Activated CD4-positive, alpha-beta T cell treated with anti-CD3 and anti-CD28 coated beads for 36 hours (primary cell): ENCODE measurements around the gene S100A14. TPM values are rescaled to one million over a fixed set of nuclear protein-coding genes. Genes with fewer than 3 reads are reported as not detected.

Source experiments
- ATAC-seq: fragments of 200-7000 bp; cut with Tn5 transposase; one replicate; pipeline ENCODE4 v1.10.0; 2021; ENCODE audit warnings: mild to moderate bottlenecking, moderate library complexity
- CTCF ChIA-PET: fragments of 350-600 bp; sonication (Branson Sonifier 250); formaldehyde crosslinking; loops from one replicate; lab custom pipeline; 2021; ENCODE audit warnings: antibody characterized with exemption; lab: Charles Lee
- POLR2A ChIA-PET: fragments of 350-600 bp; sonication (Branson Sonifier 250); formaldehyde crosslinking; loops from one replicate; lab custom pipeline; 2021; ENCODE audit warnings: antibody characterized with exemption, inconsistent platforms; lab: Charles Lee
- DNase-seq: peaks from one replicate; pipeline ENCODE4 v3.0.0-alpha.2; 2020
- H3K27ac Mint-ChIP-seq: one replicate; pipeline ENCODE4 v1.8.0; 2021; ENCODE audit warnings: mixed read lengths
- H3K27me3 Mint-ChIP-seq: one replicate; pipeline ENCODE4 v1.8.0; 2021; ENCODE audit warnings: mixed read lengths
- H3K36me3 Mint-ChIP-seq: one replicate; pipeline ENCODE4 v1.8.0; 2021; ENCODE audit warnings: low read depth, mixed read lengths
- H3K4me1 Mint-ChIP-seq: one replicate; pipeline ENCODE4 v1.8.0; 2021; ENCODE audit warnings: mixed read lengths
- H3K4me3 Mint-ChIP-seq: one replicate; pipeline ENCODE4 v1.8.0; 2021; ENCODE audit warnings: mild to moderate bottlenecking, moderate library complexity, mixed read lengths
- H3K9me3 Mint-ChIP-seq: one replicate; pipeline ENCODE4 v1.8.0; 2021; ENCODE audit warnings: low read depth, mixed read lengths
- intact Hi-C, 2 experiments: fragments of 100-400 bp; cut with DNase I in 1 of 2; cut with micrococcal nuclease in 1 of 2; formaldehyde crosslinking; loops; one replicate each; pipeline versions ENCODE4 v1.14.2 to v1.15.1; 2022 to 2024; cut with DNase I, micrococcal nuclease
- total RNA-seq, 2 experiments: library from RNA; stranded (reverse); gene quantifications; one replicate each; pipeline ENCODE4 v1.2.3, GENCODE V29; 2021

S100A14 gene
- total RNA-seq, 2 experiments from 2014 or later, result 0.14 to 0.34 TPM

GRCh38 chr1:153639280-153639679 is 23.2 kb upstream of the S100A14 start:
- POLR2A ChIA-PET, result interaction anchor here (0.6 kb wide), 1 partner anchor 29 kb away, joined by 3 read pairs; no protein-coding TSS in a partner anchor
- H3K27ac Mint-ChIP-seq, result no peak overlapping the region
- no peaks in the 10 kb centered on the region for H3K27me3 Mint-ChIP-seq
- CTCF ChIA-PET, result interaction anchor here (0.7 to 2.2 kb wide), 4 partner anchors 10 to 129 kb away, joined by 3 to 8 read pairs (median 5); no protein-coding TSS in a partner anchor
- no peaks in the 10 kb centered on the region for H3K9me3 Mint-ChIP-seq
- peaks cover 76% of the 10 kb centered on the region for H3K36me3 Mint-ChIP-seq
- intact Hi-C loops, result no loop called here
- H3K4me1 Mint-ChIP-seq, result peaks cover 45% of the 10 kb centered on the region
- no peak overlapping the region for H3K4me3 Mint-ChIP-seq
- no peak for ATAC-seq
- DNase-seq, result no peak

DNA sequence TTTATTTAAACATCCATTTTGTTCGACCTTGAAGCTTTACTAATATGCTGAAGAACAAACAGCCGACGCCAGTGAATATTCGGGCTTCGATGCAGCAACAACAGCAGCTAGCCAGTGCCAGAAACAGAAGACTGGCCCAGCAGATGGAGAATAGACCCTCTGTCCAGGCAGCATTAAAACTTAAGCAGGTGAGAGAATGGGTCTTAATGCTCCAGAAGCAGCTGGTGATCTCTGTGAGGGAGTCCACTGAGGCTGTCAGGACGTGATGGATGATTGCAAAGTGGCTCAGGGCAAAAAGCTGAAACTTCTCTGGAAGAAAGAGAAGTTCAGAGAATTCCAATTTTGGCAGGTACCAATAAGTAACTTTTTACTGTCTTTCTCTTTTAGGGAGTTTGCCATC is 22.1 kb upstream of the S100A14 start:
- no peak overlapping the region for H3K27ac Mint-ChIP-seq

GRCh38 chr1:153636312-153636711 is 20.2 kb upstream of the S100A14 start:
- Mint-ChIP-seq H3K27ac (peak overlapping the region; percentile 79), H3K27me3 (no peaks in the 10 kb centered on the region), H3K9me3 (no peaks in the 10 kb centered on the region), H3K4me3 (peak overlapping the region; percentile 98), H3K4me1 (peaks cover 48% of the 10 kb centered on the region), H3K36me3 (peaks cover 48% of the 10 kb centered on the region)
- POLR2A ChIA-PET, result interaction anchor here (0.6 kb wide), 2 partner anchors 14 to 110 kb away, joined by 7 to 8 read pairs; no protein-coding TSS in a partner anchor
- DNase-seq, result no peak
- no peak for ATAC-seq
- intact Hi-C loops, result no loop called here
- CTCF ChIA-PET, result interaction anchor here (0.8 to 1.2 kb wide), 2 partner anchors 10 to 105 kb away, joined by 3 to 5 read pairs; no protein-coding TSS in a partner anchor

More for the DNA sequence above, 22.1 kb upstream of the S100A14 start:
- CTCF ChIA-PET, result interaction anchor here (0.6 to 1.9 kb wide), 10 partner anchors 8 to 347 kb away, joined by 3 to 8 read pairs (median 3); partner anchors contain the start of gene S100A1
- peaks cover 66% of the 10 kb centered on the region for H3K36me3 Mint-ChIP-seq
- ATAC-seq, result no peak
- H3K27me3 Mint-ChIP-seq, result no peaks in the 10 kb centered on the region
- no peaks in the 10 kb centered on the region for H3K9me3 Mint-ChIP-seq
- no peak for DNase-seq
- intact Hi-C loops, result no loop called here
- H3K4me3 Mint-ChIP-seq, result no peak overlapping the region
- peaks cover 42% of the 10 kb centered on the region for H3K4me1 Mint-ChIP-seq
- POLR2A ChIA-PET, result interaction anchor here (0.7 to 1.0 kb wide), 3 partner anchors 25 to 114 kb away, joined by 3 read pairs; no protein-coding TSS in a partner anchor

GRCh38 chr1:153635872-153636271 is 19.7 kb upstream of the S100A14 start:
- POLR2A ChIA-PET, result interaction anchor here (0.6 to 1.0 kb wide), 5 partner anchors 14 to 110 kb away, joined by 3 to 8 read pairs (median 7); partner anchors contain the start of gene S100A6
- ATAC-seq (no peak), DNase-seq (no peak)
- intact Hi-C loops, result no loop called here
- CTCF ChIA-PET, result interaction anchor here (0.7 to 2.5 kb wide), 6 partner anchors 13 to 126 kb away, joined by 3 to 18 read pairs (median 6); no protein-coding TSS in a partner anchor
- Mint-ChIP-seq H3K27ac (peak overlapping the region; percentile 79), H3K4me1 (peaks cover 49% of the 10 kb centered on the region), H3K36me3 (peaks cover 44% of the 10 kb centered on the region), H3K9me3 (no peaks in the 10 kb centered on the region), H3K4me3 (peak overlapping the region; percentile 98), H3K27me3 (no peaks in the 10 kb centered on the region)

- Mint-ChIP-seq H3K9me3 (no peaks in the 10 kb centered on the region), H3K27me3 (no peaks in the 10 kb centered on the region), H3K27ac (peak within 1 kb of the TSS; percentile 98), H3K4me3 (peak within 1 kb of the TSS; percentile 98), H3K4me1 (peaks cover 50% of the 10 kb centered on the region), H3K36me3 (peaks cover 36% of the 10 kb centered on the region)
- CTCF ChIA-PET, result interaction anchor here (0.8 to 2.5 kb wide), 16 partner anchors 9 to 352 kb away, joined by 3 to 18 read pairs (median 5); partner anchors contain the start of genes ILF2, RAB13, S100A14 and S100A2
- peak; percentile 93 for ATAC-seq
- intact Hi-C loops, result loop anchor here (1.0 to 5.0 kb wide), 15 partner anchors 17 to 1599 kb away; partner anchors contain the start of genes SNAPIN (in 2 of the 2), GATAD2B (in 1 of the 2), INTS3 (in 1 of the 2) and JTB (in 1 of the 2)
- peak; percentile 98 for DNase-seq
- POLR2A ChIA-PET, result interaction anchor here (0.6 to 1.8 kb wide), 21 partner anchors 9 to 1566 kb away, joined by 3 to 13 read pairs (median 4); partner anchors contain the start of genes DENND4B, ILF2, RPS27 and S100A4
These were observed 17.9 kb upstream of the S100A14 start, which contains the start of gene CHTOP for GRCh38 chr1:153633754-153634665. TSS of gene CHTOP (plus strand) at chr1:153634066. CDS start at chr1:153636589, 2,523 bp downstream.

- POLR2A ChIA-PET, result interaction anchor here (0.6 to 1.8 kb wide), 14 partner anchors 11 to 587 kb away, joined by 3 to 13 read pairs (median 6); partner anchors contain the start of genes DENND4B, ILF2, RPS27 and S100A4
- Mint-ChIP-seq H3K4me1 (peaks cover 50% of the 10 kb centered on the region), H3K27ac (peak overlapping the region; percentile 98), H3K4me3 (peak overlapping the region; percentile 98), H3K27me3 (no peaks in the 10 kb centered on the region), H3K36me3 (peaks cover 30% of the 10 kb centered on the region), H3K9me3 (no peaks in the 10 kb centered on the region)
- no peak for ATAC-seq
- CTCF ChIA-PET, result interaction anchor here (0.9 to 7.1 kb wide), 11 partner anchors 10 to 125 kb away, joined by 3 to 60 read pairs (median 5); partner anchors contain the start of genes ILF2, S100A14, S100A2 and SNAPIN
- intact Hi-C loops, result loop anchor here (1.0 to 5.0 kb wide), 5 partner anchors 16 to 1598 kb away; partner anchors contain the start of genes GATAD2B (in 1 of the 2) and INTS3 (in 1 of the 2)
- no peak for DNase-seq
These were observed 17.1 kb upstream of the S100A14 start for GRCh38 chr1:153633161-153633753.

GRCh38 chr1:153631047-153632022 is 15.2 kb upstream of the S100A14 start:
- Mint-ChIP-seq H3K27ac (peak overlapping the region; percentile 59), H3K4me1 (peaks cover 35% of the 10 kb centered on the region), H3K9me3 (no peaks in the 10 kb centered on the region), H3K36me3 (peaks cover 13% of the 10 kb centered on the region), H3K27me3 (peaks cover 2% of the 10 kb centered on the region), H3K4me3 (no peak overlapping the region)
- intact Hi-C loops, result loop anchor here (2.0 to 5.0 kb wide), 4 partner anchors 96 to 1597 kb away; partner anchors contain the start of genes GATAD2B (in 1 of the 2) and INTS3 (in 1 of the 2)
- peak; percentile 25 for DNase-seq
- ChIA-PET CTCF (interaction anchor here (1.0 to 7.1 kb wide), 4 partner anchors 10 to 121 kb away, joined by 3 to 60 read pairs (median 5); partner anchors contain the start of gene S100A14), POLR2A (interaction anchor here (0.6 to 0.8 kb wide), 2 partner anchors 12 to 102 kb away, joined by 3 to 8 read pairs; no protein-coding TSS in a partner anchor)
- peak; percentile 8 for ATAC-seq

GRCh38 chr1:153630384-153630783 is 14.3 kb upstream of the S100A14 start:
- intact Hi-C loops, result loop anchor here (5.0 kb wide), 2 partner anchors 97 to 118 kb away; partner anchors contain the start of gene INTS3 (in 1 of the 2)
- no peak overlapping the region for H3K27ac Mint-ChIP-seq
- ChIA-PET POLR2A (no interaction called here), CTCF (interaction anchor here (1.4 to 7.1 kb wide), 3 partner anchors 9 to 120 kb away, joined by 3 to 60 read pairs (median 5); partner anchors contain the start of gene S100A14)
- no peak overlapping the region for H3K4me3 Mint-ChIP-seq
- H3K27me3 Mint-ChIP-seq, result peaks cover 2% of the 10 kb centered on the region
- H3K36me3 Mint-ChIP-seq, result peaks cover 6% of the 10 kb centered on the region
- DNase-seq (no peak), ATAC-seq (no peak)
- H3K9me3 Mint-ChIP-seq, result no peaks in the 10 kb centered on the region
- H3K4me1 Mint-ChIP-seq, result peaks cover 29% of the 10 kb centered on the region

GRCh38 chr1:153629971-153630370 is 13.8 kb upstream of the S100A14 start:
- intact Hi-C loops, result loop anchor here (5.0 kb wide), 2 partner anchors 97 to 118 kb away; partner anchors contain the start of gene INTS3 (in 1 of the 2)
- Mint-ChIP-seq H3K9me3 (no peaks in the 10 kb centered on the region), H3K4me3 (no peak overlapping the region), H3K4me1 (peaks cover 28% of the 10 kb centered on the region), H3K27me3 (peaks cover 2% of the 10 kb centered on the region), H3K27ac (no peak overlapping the region), H3K36me3 (peaks cover 5% of the 10 kb centered on the region)
- DNase-seq (no peak), ATAC-seq (no peak)
- ChIA-PET CTCF (interaction anchor here (1.4 to 7.1 kb wide), 4 partner anchors 8 to 119 kb away, joined by 3 to 60 read pairs (median 5); partner anchors contain the start of gene S100A14), POLR2A (no interaction called here)
